Measurements from ENCODE around the gene SLAIN1. TPM values are rescaled to one million over a fixed set of nuclear protein-coding genes. Genes with fewer than 3 reads are reported as not detected.
"Not testable (repeated sequence)": the region's sequence is repeated elsewhere in the genome, so short reads cannot be mapped to it uniquely, and the experiment has no call there.

Gene SLAIN1
- 10 to 100 TPM; 26.7 to 39.8 TPM for total RNA-seq

DNA sequence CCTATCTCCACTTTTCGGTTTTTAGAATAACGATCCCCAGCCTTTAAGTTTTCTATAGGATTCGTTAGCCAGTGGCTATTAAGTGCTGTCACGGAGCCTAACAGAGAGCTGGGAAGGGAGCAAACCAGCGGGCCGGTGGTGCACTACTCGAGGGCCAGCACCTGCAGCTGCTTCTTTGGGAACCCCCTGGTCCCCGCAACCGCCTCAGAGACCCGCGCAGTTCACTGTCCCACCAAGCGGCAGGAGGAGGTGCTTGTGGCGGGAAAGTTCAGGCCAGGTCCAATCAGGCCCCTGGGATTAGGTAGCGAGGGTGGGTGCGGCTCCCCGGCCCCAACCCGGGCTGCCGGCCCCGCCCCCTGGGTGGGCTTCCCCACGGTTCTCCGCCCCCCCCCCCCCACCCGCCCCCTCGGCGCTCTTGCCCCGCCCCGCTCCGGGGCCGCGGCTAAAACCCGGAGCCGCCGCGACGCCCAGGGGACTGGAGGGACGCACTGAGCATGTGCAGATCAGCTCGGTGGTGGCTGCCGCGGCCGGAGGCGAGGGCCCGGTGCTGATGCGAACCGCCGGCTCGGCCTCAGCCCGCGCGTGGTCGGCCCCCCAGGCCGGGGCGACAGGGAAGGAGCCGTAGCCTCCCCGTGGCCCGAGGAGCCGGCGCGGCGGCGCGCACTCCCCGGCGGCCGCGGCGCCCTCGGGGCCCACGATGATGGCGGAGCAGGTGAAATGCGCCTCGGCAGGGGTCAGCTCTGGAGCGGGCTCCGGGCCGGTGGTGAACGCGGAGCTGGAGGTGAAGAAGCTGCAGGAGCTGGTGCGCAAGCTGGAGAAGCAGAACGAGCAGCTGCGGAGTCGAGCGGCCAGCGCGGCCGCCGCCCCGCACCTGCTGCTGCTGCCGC is at the start of gene SLAIN1:
Gene SLAIN1, plus strand, starts transcription at position 471 of the 887 bp plus-strand sequence. Its CDS starts 227 bp downstream, at position 698.
- Mint-ChIP-seq H3K4me1 (peaks cover 35% of the 10 kb centered on the region), H3K27me3 (no peaks in the 10 kb centered on the region), H3K4me3 (peak within 1 kb of the TSS; percentile 95), H3K36me3 (ENCODE audit: low read depth) (peaks cover 6% of the 10 kb centered on the region), H3K9me3 (ENCODE audit: low read depth) (no peaks in the 10 kb centered on the region), H3K27ac (peak within 1 kb of the TSS; percentile 60)
- ChIA-PET POLR2A (interaction anchor here (0.6 to 1.2 kb wide), 2 partner anchors 40 to 299 kb away, joined by 3 read pairs; no protein-coding TSS in a partner anchor), CTCF (interaction anchor here (1.4 kb wide), 1 partner anchor 40 kb away, joined by 6 read pairs; no protein-coding TSS in a partner anchor)
- intact Hi-C loops (cut with DNase I, micrococcal nuclease), result loop anchor here (1.0 to 5.0 kb wide), 11 partner anchors 31 to 960 kb away; partner anchors contain the start of genes CLN5 (in 2 of the 2), FBXL3 (in 1 of the 2) and OBI1 (in 1 of the 2)
- peak; percentile 88 for DNase-seq
- ATAC-seq, result peak; percentile 73

DNA sequence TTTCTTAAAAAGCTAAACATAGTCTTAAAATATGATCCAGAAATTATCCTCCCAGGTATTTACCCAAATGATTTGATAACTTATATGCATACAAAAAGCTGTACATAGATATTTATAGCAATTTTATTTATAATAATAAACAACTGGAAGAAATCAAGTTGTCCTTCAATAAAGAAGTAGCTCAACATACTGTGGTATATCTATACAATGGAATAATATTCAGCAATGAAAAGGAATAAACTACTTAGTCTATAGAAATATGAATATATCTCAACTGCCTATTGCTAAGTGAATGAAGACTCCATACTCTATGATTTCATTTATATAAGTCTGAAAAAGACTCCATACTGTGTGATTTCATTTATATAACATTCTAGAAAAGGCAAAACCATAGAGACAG is 47.1 kb upstream of the SLAIN1 start:
- ChIA-PET CTCF (no interaction called here), POLR2A (no interaction called here)
- DNase-seq (no peak), ATAC-seq (no peak)
- intact Hi-C loops (cut with DNase I, micrococcal nuclease), result no loop called here
- peaks cover 6% of the 10 kb centered on the region for H3K27me3 Mint-ChIP-seq
- H3K36me3 Mint-ChIP-seq (ENCODE audit: low read depth), result no peaks in the 10 kb centered on the region
- peaks cover 6% of the 10 kb centered on the region for H3K9me3 Mint-ChIP-seq (ENCODE audit: low read depth)
- no peak overlapping the region for H3K4me3 Mint-ChIP-seq
- no peak overlapping the region for H3K27ac Mint-ChIP-seq
- no peaks in the 10 kb centered on the region for H3K4me1 Mint-ChIP-seq

- CTCF ChIA-PET, result interaction anchor here (0.7 kb wide), 1 partner anchor 14 kb away, joined by 3 read pairs; no protein-coding TSS in a partner anchor
- DNase-seq (no peak), ATAC-seq (no peak)
- H3K27me3 Mint-ChIP-seq, result peaks cover 6% of the 10 kb centered on the region
- no peak overlapping the region for H3K27ac Mint-ChIP-seq
- H3K9me3 Mint-ChIP-seq (ENCODE audit: low read depth), result peaks cover 6% of the 10 kb centered on the region
- H3K4me1 Mint-ChIP-seq, result no peaks in the 10 kb centered on the region
- H3K36me3 Mint-ChIP-seq (ENCODE audit: low read depth), result no peaks in the 10 kb centered on the region
- intact Hi-C loops (cut with DNase I, micrococcal nuclease), result no loop called here
- POLR2A ChIA-PET, result no interaction called here
- H3K4me3 Mint-ChIP-seq, result no peak overlapping the region
Observed at GRCh38 chr13:77653301-77653700, 44.2 kb upstream of the SLAIN1 start.

- intact Hi-C loops (cut with DNase I, micrococcal nuclease); H3K36me3 Mint-ChIP-seq (ENCODE audit: low read depth); H3K4me1 Mint-ChIP-seq; POLR2A ChIA-PET; H3K27me3 Mint-ChIP-seq; ATAC-seq; H3K9me3 Mint-ChIP-seq (ENCODE audit: low read depth); H3K27ac Mint-ChIP-seq; CTCF ChIA-PET; H3K4me3 Mint-ChIP-seq; DNase-seq: not testable (repeated sequence)
Observed at GRCh38 chr13:77660016-77660415, 37.5 kb upstream of the SLAIN1 start.

DNA sequence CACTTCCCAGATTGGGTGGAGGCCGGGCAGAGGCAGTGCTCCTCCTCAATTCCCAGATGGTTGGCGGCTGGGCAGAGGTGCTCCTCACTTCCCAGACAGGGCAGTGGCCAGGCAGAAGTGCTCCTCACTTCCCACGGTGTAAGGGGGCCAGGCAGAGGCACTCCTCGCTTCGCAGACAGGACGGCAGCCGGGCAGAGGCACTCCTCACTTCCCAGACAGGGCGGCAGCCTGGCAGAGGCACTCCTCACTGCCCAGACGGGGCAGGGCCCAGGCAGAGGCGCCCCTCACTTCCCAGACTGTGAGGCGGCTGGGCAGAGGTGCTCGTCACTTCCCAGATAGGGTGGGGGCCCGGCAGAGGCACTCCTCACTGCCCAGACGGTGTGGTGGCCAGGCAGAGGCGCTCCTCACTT is 36.6 kb upstream of the SLAIN1 start:
- H3K27me3 Mint-ChIP-seq, result no peaks in the 10 kb centered on the region
- H3K27ac Mint-ChIP-seq, result no peak overlapping the region
- H3K36me3 Mint-ChIP-seq (ENCODE audit: low read depth), result no peaks in the 10 kb centered on the region
- ATAC-seq (no peak), DNase-seq (no peak)
- intact Hi-C loops (cut with DNase I, micrococcal nuclease), result no loop called here
- H3K4me1 Mint-ChIP-seq, result no peaks in the 10 kb centered on the region
- POLR2A ChIA-PET, result no interaction called here
- CTCF ChIA-PET, result no interaction called here
- no peak overlapping the region for H3K4me3 Mint-ChIP-seq
- H3K9me3 Mint-ChIP-seq (ENCODE audit: low read depth), result no peaks in the 10 kb centered on the region

- DNase-seq; H3K27ac Mint-ChIP-seq; POLR2A ChIA-PET; H3K27me3 Mint-ChIP-seq; H3K4me1 Mint-ChIP-seq; H3K36me3 Mint-ChIP-seq (ENCODE audit: low read depth); CTCF ChIA-PET; H3K4me3 Mint-ChIP-seq; ATAC-seq; intact Hi-C loops (cut with DNase I, micrococcal nuclease); H3K9me3 Mint-ChIP-seq (ENCODE audit: low read depth): not testable (repeated sequence)
Observed at GRCh38 chr13:77662301-77662700, 35.2 kb upstream of the SLAIN1 start.

DNA sequence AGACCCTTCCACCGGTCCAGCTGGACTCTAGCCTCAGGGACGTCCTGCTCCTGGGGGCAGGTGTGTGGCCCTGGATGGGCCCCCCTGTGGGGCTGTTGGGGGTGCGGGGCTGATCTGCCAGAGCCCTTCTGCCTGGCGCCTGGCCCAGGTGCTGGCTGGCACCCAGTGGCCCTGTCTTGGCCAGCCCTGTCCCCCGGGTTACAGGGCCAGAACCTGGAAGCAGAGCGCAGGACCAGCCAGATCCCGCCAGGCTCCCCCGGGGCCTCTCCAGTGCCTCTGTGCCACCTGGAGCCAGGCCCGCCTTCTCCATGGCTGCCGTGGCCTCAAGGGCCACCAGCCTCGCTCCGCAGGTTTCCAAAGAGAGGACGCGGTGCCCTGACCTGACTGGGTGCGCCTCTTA is 34.7 kb upstream of the SLAIN1 start:
- CTCF ChIA-PET; H3K4me3 Mint-ChIP-seq; H3K4me1 Mint-ChIP-seq; H3K36me3 Mint-ChIP-seq (ENCODE audit: low read depth); intact Hi-C loops (cut with DNase I, micrococcal nuclease); H3K9me3 Mint-ChIP-seq (ENCODE audit: low read depth); POLR2A ChIA-PET; DNase-seq; ATAC-seq; H3K27me3 Mint-ChIP-seq; H3K27ac Mint-ChIP-seq: not testable (repeated sequence)

- Mint-ChIP-seq H3K27me3 (peaks cover 52% of the 10 kb centered on the region), H3K27ac (no peak overlapping the region), H3K36me3 (ENCODE audit: low read depth) (no peaks in the 10 kb centered on the region), H3K4me1 (no peaks in the 10 kb centered on the region), H3K4me3 (no peak overlapping the region), H3K9me3 (ENCODE audit: low read depth) (no peaks in the 10 kb centered on the region)
- ChIA-PET POLR2A (no interaction called here), CTCF (interaction anchor here (0.5 to 1.6 kb wide), 2 partner anchors 8 to 451 kb away, joined by 3 to 5 read pairs; no protein-coding TSS in a partner anchor)
- DNase-seq (no peak), ATAC-seq (no peak)
- intact Hi-C loops (cut with DNase I, micrococcal nuclease), result no loop called here
Observed at GRCh38 chr13:77674852-77675251, 22.6 kb upstream of the SLAIN1 start.

DNA sequence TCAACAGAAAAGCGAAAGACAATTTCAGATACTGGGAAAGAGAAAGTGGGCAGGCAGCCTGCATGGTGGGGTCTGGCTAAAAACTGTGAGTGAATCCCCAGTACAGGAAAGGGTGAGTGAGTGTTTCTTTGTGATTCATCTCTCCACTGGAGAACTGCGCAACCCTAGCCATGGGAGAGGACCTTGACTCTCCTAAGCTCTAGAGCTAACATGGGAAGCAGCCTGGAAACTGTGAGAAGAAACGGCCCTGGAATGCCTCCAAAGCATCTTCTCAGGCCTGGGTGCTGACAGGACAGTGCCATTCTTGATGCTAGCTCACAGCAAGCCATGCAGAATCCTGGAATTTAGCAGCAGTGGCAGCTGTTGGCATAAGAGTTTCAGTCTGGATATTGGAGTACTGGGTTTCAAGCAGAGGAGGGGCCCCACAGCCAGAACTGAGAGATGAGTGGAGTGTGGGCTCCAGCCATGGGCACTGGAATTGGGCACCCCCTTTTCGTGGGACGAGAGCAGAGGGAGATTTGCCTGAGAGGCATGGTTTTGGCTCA is 18.7 kb upstream of the SLAIN1 start:
- Mint-ChIP-seq H3K36me3 (ENCODE audit: low read depth) (no peaks in the 10 kb centered on the region), H3K27me3 (peaks cover 35% of the 10 kb centered on the region), H3K9me3 (ENCODE audit: low read depth) (no peaks in the 10 kb centered on the region), H3K4me3 (no peak overlapping the region), H3K27ac (no peak overlapping the region), H3K4me1 (no peaks in the 10 kb centered on the region)
- ChIA-PET CTCF (no interaction called here), POLR2A (no interaction called here)
- intact Hi-C loops (cut with DNase I, micrococcal nuclease), result no loop called here
- ATAC-seq (no peak), DNase-seq (no peak)

- POLR2A ChIA-PET, result no interaction called here
- Mint-ChIP-seq H3K4me3 (no peak overlapping the region), H3K36me3 (ENCODE audit: low read depth) (no peaks in the 10 kb centered on the region), H3K27ac (no peak overlapping the region), H3K9me3 (ENCODE audit: low read depth) (no peaks in the 10 kb centered on the region), H3K27me3 (no peaks in the 10 kb centered on the region), H3K4me1 (no peaks in the 10 kb centered on the region)
- intact Hi-C loops (cut with DNase I, micrococcal nuclease), result no loop called here
- CTCF ChIA-PET, result no interaction called here
- no peak for ATAC-seq
- no peak for DNase-seq
Observed at GRCh38 chr13:77687799-77688198, 9.7 kb upstream of the SLAIN1 start.

- no peak for DNase-seq
- no peak overlapping the region for H3K27ac Mint-ChIP-seq
- no peaks in the 10 kb centered on the region for H3K36me3 Mint-ChIP-seq (ENCODE audit: low read depth)
- H3K4me1 Mint-ChIP-seq, result peaks cover 12% of the 10 kb centered on the region
- no peak for ATAC-seq
- intact Hi-C loops (cut with DNase I, micrococcal nuclease), result no loop called here
- no peak overlapping the region for H3K4me3 Mint-ChIP-seq
- ChIA-PET CTCF (interaction anchor here (1.0 to 1.5 kb wide), 4 partner anchors 23 to 214 kb away, joined by 3 to 4 read pairs (median 3); no protein-coding TSS in a partner anchor), POLR2A (no interaction called here)
- H3K27me3 Mint-ChIP-seq, result no peaks in the 10 kb centered on the region
- H3K9me3 Mint-ChIP-seq (ENCODE audit: low read depth), result no peaks in the 10 kb centered on the region
Observed at GRCh38 chr13:77691871-77692270, 5.6 kb upstream of the SLAIN1 start.

Measured in activated CD4-positive, alpha-beta T cell treated with anti-CD3 and anti-CD28 coated beads for 36 hours (primary cell).